ENCODE results near the gene ZMIZ1. TPM values are rescaled to one million over a fixed set of nuclear protein-coding genes. Genes with fewer than 3 reads are reported as not detected.

Gene ZMIZ1
- total RNA-seq, 4 donors from 2014 or later, result 58.1 to 87.4 (median 74.2) TPM

- TF ChIP-seq POLR2A (IDR thresholded peaks at IDR 0.05), result no peak
- TF ChIP-seq CTCF (IDR thresholded peaks at IDR 0.05), result no peak
- intact Hi-C loops (cut with DNase I; ENCODE audit: low total_unique reads), result no loop called here
- DNase-seq (ENCODE audit: low spot score in 2 of 2), result no peak
- no peak overlapping the region for H3K4me3 ChIP-seq (ENCODE audit: low read depth, poor library complexity, severe bottlenecking)
- 63 to 80% methylated on average over 3 of the region's 3 CpGs for WGBS, 2 donors
Measured at GRCh38 chr10:79267499-79267898, 198.7 kb downstream of the ZMIZ1 start.

- intact Hi-C loops (cut with DNase I; ENCODE audit: low total_unique reads), result no loop called here
Measured at GRCh38 chr10:79268161-79268601, 199.4 kb downstream of the ZMIZ1 start.

GRCh38 chr10:79268742-79269141 is 200.0 kb downstream of the ZMIZ1 start:
- H3K4me3 ChIP-seq (ENCODE audit: low read depth, poor library complexity, severe bottlenecking), result no peak overlapping the region
- intact Hi-C loops (cut with DNase I; ENCODE audit: low total_unique reads), result no loop called here
- no peak for DNase-seq (ENCODE audit: low spot score in 2 of 2)
- no peak for TF ChIP-seq POLR2A (IDR thresholded peaks at IDR 0.05)
- TF ChIP-seq CTCF (IDR thresholded peaks at IDR 0.05), result no peak
- 63 to 64% methylated on average over 7 of the region's 7 CpGs for WGBS, 2 donors

More at GRCh38 chr10:79268161-79268601, 199.4 kb downstream of the ZMIZ1 start:
- DNase-seq (ENCODE audit: low spot score in 2 of 2), result no peak
- no peak overlapping the region for H3K4me3 ChIP-seq (ENCODE audit: low read depth, poor library complexity, severe bottlenecking)
- TF ChIP-seq CTCF (IDR thresholded peaks at IDR 0.05) (no peak), POLR2A (IDR thresholded peaks at IDR 0.05) (no peak)
- WGBS, 2 donors, result 55 to 64% methylated on average over 12 of the region's 12 CpGs

GRCh38 chr10:79269443-79269842 is 200.7 kb downstream of the ZMIZ1 start:
- H3K4me3 ChIP-seq (ENCODE audit: low read depth, poor library complexity, severe bottlenecking), result no peak overlapping the region
- no peak for TF ChIP-seq POLR2A (IDR thresholded peaks at IDR 0.05)
- TF ChIP-seq CTCF (IDR thresholded peaks at IDR 0.05), result no peak
- 92 to 95% methylated on average over 6 of the region's 6 CpGs for WGBS, 2 donors
- DNase-seq (ENCODE audit: low spot score in 2 of 2), result no peak
- intact Hi-C loops (cut with DNase I; ENCODE audit: low total_unique reads), result no loop called here

GRCh38 chr10:79269969-79270368 is 201.2 kb downstream of the ZMIZ1 start:
- 60 to 69% methylated on average over 7 of the region's 7 CpGs for WGBS, 2 donors
- H3K4me3 ChIP-seq (ENCODE audit: low read depth, poor library complexity, severe bottlenecking), result no peak overlapping the region
- intact Hi-C loops (cut with DNase I; ENCODE audit: low total_unique reads), result no loop called here
- TF ChIP-seq CTCF (IDR thresholded peaks at IDR 0.05) (no peak), POLR2A (IDR thresholded peaks at IDR 0.05) (no peak)
- no peak for DNase-seq (ENCODE audit: low spot score in 2 of 2)

All from lower leg skin (tissue), 4 donors.